Astrocyte (in vitro differentiated cells and primary cell): Measurements from ENCODE around the gene OSBPL2. TPM values are rescaled to one million over a fixed set of nuclear protein-coding genes. Genes with fewer than 3 reads are reported as not detected.

Experiments used
- DNase-seq: peaks from one replicate; pipeline ENCODE4 v3.0.0-alpha.2; 2010; ENCODE audit warnings: low read depth
- FAIRE-seq: peaks from 2 replicates; lab custom pipeline; 2011; peaks lifted over from hg19 to GRCh38; lab: Jason Lieb, UNC
- H2AFZ ChIP-seq: 2 replicates; pipeline ENCODE4 v1.6.0; 2012; ENCODE audit warnings: low read depth, low read length, inconsistent platforms
- H3K27ac ChIP-seq: 2 replicates; pipeline ENCODE4 v1.5.1; 2011; ENCODE audit warnings: low read depth, low read length, inconsistent platforms
- H3K27me3 ChIP-seq: 2 replicates; pipeline ENCODE4 v1.6.0; 2011; ENCODE audit warnings: low read length, inconsistent platforms; ENCODE audit not compliant: insufficient read depth
- H3K36me3 ChIP-seq: 2 replicates; pipeline ENCODE4 v1.5.1; 2011; ENCODE audit warnings: low read length, inconsistent platforms; ENCODE audit not compliant: insufficient read depth
- H3K4me1 ChIP-seq: 2 replicates; pipeline ENCODE4 v1.5.1; 2011; ENCODE audit warnings: low read length, inconsistent platforms; ENCODE audit not compliant: insufficient read depth
- H3K4me2 ChIP-seq: 2 replicates; pipeline ENCODE4 v1.6.0; 2012; ENCODE audit warnings: low read length, inconsistent platforms
- H3K4me3 ChIP-seq: 2 replicates; pipeline ENCODE4 v1.5.1; 2011; ENCODE audit warnings: low read depth, mild to moderate bottlenecking, low read length, inconsistent platforms; ENCODE audit not compliant: insufficient read depth
- H3K79me2 ChIP-seq: 2 replicates; pipeline ENCODE4 v1.6.0; 2012; ENCODE audit warnings: mild to moderate bottlenecking, low read length, inconsistent platforms; ENCODE audit not compliant: insufficient read depth
- H3K9ac ChIP-seq: 2 replicates; pipeline ENCODE4 v1.6.0; 2012; ENCODE audit warnings: mild to moderate bottlenecking, low read length, inconsistent platforms
- H3K9me3 ChIP-seq: 2 replicates; pipeline ENCODE4 v1.5.1; 2012; ENCODE audit warnings: low read depth, mild to moderate bottlenecking, low read length, inconsistent platforms; ENCODE audit not compliant: insufficient read depth
- H4K20me1 ChIP-seq: 2 replicates; pipeline ENCODE4 v1.6.0; 2012; ENCODE audit warnings: low read length, inconsistent platforms; ENCODE audit not compliant: insufficient read depth
- H3K27ac Mint-ChIP-seq: one replicate; pipeline ENCODE4 v1.8.0; 2021; ENCODE audit warnings: mild to moderate bottlenecking, mixed read lengths; ENCODE audit not compliant: unreplicated experiment
- H3K27me3 Mint-ChIP-seq: one replicate; pipeline ENCODE4 v1.8.0; 2021; ENCODE audit warnings: low read depth, mixed read lengths; ENCODE audit not compliant: unreplicated experiment
- H3K36me3 Mint-ChIP-seq: one replicate; pipeline ENCODE4 v1.8.0; 2021; ENCODE audit warnings: low read depth, mixed read lengths; ENCODE audit not compliant: unreplicated experiment
- H3K4me1 Mint-ChIP-seq: one replicate; pipeline ENCODE4 v1.8.0; 2021; ENCODE audit warnings: low read depth, mixed read lengths; ENCODE audit not compliant: unreplicated experiment
- H3K4me3 Mint-ChIP-seq: one replicate; pipeline ENCODE4 v1.8.0; 2021; ENCODE audit warnings: mild to moderate bottlenecking, moderate library complexity, mixed read lengths; ENCODE audit not compliant: unreplicated experiment
- H3K9me3 Mint-ChIP-seq: one replicate; pipeline ENCODE4 v1.8.0; 2021; ENCODE audit warnings: mild to moderate bottlenecking, mixed read lengths; ENCODE audit not compliant: unreplicated experiment
- CTCF ChIP-seq: IDR thresholded peaks from 2 replicates; pipeline ENCODE4 v1.5.1; 2011; ENCODE audit warnings: low read depth, mild to moderate bottlenecking, inconsistent platforms, low read length, moderate library complexity; ENCODE audit not compliant: insufficient read depth
- EZH2 ChIP-seq: IDR thresholded peaks from 2 replicates; pipeline ENCODE4 v1.6.1; 2012; ENCODE audit warnings: mild to moderate bottlenecking, low read length, inconsistent platforms; ENCODE audit not compliant: insufficient read depth
- total RNA-seq: library from RNA; stranded (reverse); gene quantifications from 2 replicates; pipeline ENCODE4 v1.2.1, GENCODE V29; 2021

OSBPL2 gene
- total RNA-seq, 1 donor from 2014 or later = 60.3 TPM

GRCh38 chr20:62330576-62331317 lies 92.4 kb downstream of the OSBPL2 start:
- Histone ChIP-seq H3K36me3 (no peaks in the 10 kb centered on the region), H3K27me3 (no peaks in the 10 kb centered on the region), H3K4me3 (no peak overlapping the region), H3K4me2 (no peak overlapping the region), H2AFZ (no peak overlapping the region), H3K79me2 (no peaks in the 10 kb centered on the region), H4K20me1 (no peaks in the 10 kb centered on the region), H3K27ac (no peak overlapping the region), H3K9ac (no peak overlapping the region), H3K4me1 (no peaks in the 10 kb centered on the region), H3K9me3 (no peaks in the 10 kb centered on the region)
- Mint-ChIP-seq H3K27ac (no peak overlapping the region), H3K4me3 (no peak overlapping the region), H3K36me3 (peaks cover 3% of the 10 kb centered on the region), H3K9me3 (no peaks in the 10 kb centered on the region), H3K27me3 (no peaks in the 10 kb centered on the region), H3K4me1 (no peaks in the 10 kb centered on the region)
- TF ChIP-seq CTCF = no peak
- TF ChIP-seq EZH2 = no peak
- DNase-seq = no peak
- no peak for FAIRE-seq

- Mint-ChIP-seq H3K27ac (no peak overlapping the region), H3K9me3 (no peaks in the 10 kb centered on the region), H3K27me3 (no peaks in the 10 kb centered on the region), H3K4me3 (no peak overlapping the region), H3K4me1 (no peaks in the 10 kb centered on the region), H3K36me3 (no peaks in the 10 kb centered on the region)
- no peak overlapping the region for H3K4me3 ChIP-seq
- no peaks in the 10 kb centered on the region for H3K4me1 ChIP-seq
- no peak overlapping the region for H2AFZ ChIP-seq
- H3K36me3 ChIP-seq = no peaks in the 10 kb centered on the region
- no peaks in the 10 kb centered on the region for H3K27me3 ChIP-seq
- no peak overlapping the region for H3K27ac ChIP-seq
- no peaks in the 10 kb centered on the region for H4K20me1 ChIP-seq
- no peak overlapping the region for H3K4me2 ChIP-seq
- DNase-seq = no peak
- no peaks in the 10 kb centered on the region for H3K79me2 ChIP-seq
- no peak for TF ChIP-seq EZH2
- H3K9me3 ChIP-seq = no peaks in the 10 kb centered on the region
- no peak for FAIRE-seq
- H3K9ac ChIP-seq = no peak overlapping the region
Observed at GRCh38 chr20:62331347-62331746, 93.0 kb downstream of the OSBPL2 start.

- H3K27ac ChIP-seq = no peak overlapping the region
- FAIRE-seq (no peak), DNase-seq (no peak)
- no peak overlapping the region for H3K4me3 ChIP-seq
- Mint-ChIP-seq H3K27ac (no peak overlapping the region), H3K9me3 (no peaks in the 10 kb centered on the region), H3K4me1 (no peaks in the 10 kb centered on the region), H3K36me3 (peaks cover 2% of the 10 kb centered on the region), H3K27me3 (no peaks in the 10 kb centered on the region), H3K4me3 (no peak overlapping the region)
- H3K27me3 ChIP-seq = no peaks in the 10 kb centered on the region
- H4K20me1 ChIP-seq = no peaks in the 10 kb centered on the region
- no peak overlapping the region for H2AFZ ChIP-seq
- H3K4me2 ChIP-seq = no peak overlapping the region
- no peak overlapping the region for H3K9ac ChIP-seq
- no peak for TF ChIP-seq CTCF
- TF ChIP-seq EZH2 = no peak
- H3K4me1 ChIP-seq = no peaks in the 10 kb centered on the region
- H3K36me3 ChIP-seq = no peaks in the 10 kb centered on the region
- H3K9me3 ChIP-seq = no peaks in the 10 kb centered on the region
- H3K79me2 ChIP-seq = no peaks in the 10 kb centered on the region
Observed at GRCh38 chr20:62332421-62332820, 94.1 kb downstream of the OSBPL2 start.
